ENCODE results near the gene NXPE3. TPM values are rescaled to one million over a fixed set of nuclear protein-coding genes. Genes with fewer than 3 reads are reported as not detected.
A peak's percentile ranks its signal among the peaks of the same experiment; 100 is the strongest.

Gene NXPE3
- total RNA-seq, 1 donor from 2014 or later = 15.9 TPM

DNA sequence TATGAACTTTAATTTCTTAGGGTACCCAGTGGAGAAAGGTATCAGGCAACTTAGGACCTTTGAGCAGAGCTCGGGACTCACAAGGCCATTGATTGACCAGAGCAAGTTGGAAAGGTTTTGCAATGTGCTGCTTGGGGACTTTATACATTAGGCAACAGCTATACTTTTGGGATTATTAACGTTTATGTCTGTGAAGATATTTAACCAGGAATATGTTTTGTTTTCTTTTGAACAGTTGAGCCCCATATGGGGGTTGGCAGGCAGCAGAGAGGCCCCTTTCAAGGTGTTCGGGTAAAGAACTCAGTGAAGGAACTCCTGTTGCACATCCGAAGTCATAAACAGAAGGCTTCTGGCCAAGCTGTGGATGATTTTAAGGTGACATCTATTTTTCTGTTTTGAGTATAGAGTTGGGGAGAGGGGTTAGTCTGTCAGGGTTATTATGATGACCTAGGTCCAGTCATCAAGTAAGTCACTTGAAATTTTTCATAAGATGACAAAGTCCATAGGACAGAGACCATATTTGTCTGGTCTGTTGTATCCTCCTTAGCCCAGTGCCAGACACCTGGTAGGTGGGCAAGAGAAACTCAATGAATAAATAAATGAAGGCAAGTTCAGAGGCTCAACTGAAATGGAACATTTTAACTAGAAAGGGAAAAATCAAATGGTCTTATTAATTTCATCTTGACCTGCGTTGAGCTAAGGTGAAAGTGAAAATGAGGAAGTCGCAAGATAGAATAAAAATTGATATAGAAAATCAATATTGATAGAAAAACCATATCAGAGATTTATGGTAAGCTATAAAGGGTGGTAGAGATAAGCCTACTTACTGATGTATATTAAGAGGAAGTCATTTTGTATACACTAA lies 73.1 kb downstream of the NXPE3 start:
- H3K9me3 ChIP-seq = no peaks in the 10 kb centered on the region
- DNase-seq = no peak
- TF ChIP-seq, protein P1, sequence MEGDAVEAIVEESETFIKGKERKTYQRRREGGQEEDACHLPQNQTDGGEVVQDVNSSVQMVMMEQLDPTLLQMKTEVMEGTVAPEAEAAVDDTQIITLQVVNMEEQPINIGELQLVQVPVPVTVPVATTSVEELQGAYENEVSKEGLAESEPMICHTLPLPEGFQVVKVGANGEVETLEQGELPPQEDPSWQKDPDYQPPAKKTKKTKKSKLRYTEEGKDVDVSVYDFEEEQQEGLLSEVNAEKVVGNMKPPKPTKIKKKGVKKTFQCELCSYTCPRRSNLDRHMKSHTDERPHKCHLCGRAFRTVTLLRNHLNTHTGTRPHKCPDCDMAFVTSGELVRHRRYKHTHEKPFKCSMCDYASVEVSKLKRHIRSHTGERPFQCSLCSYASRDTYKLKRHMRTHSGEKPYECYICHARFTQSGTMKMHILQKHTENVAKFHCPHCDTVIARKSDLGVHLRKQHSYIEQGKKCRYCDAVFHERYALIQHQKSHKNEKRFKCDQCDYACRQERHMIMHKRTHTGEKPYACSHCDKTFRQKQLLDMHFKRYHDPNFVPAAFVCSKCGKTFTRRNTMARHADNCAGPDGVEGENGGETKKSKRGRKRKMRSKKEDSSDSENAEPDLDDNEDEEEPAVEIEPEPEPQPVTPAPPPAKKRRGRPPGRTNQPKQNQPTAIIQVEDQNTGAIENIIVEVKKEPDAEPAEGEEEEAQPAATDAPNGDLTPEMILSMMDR (IDR thresholded peaks at IDR 0.05) = no peak
- H3K27me3 ChIP-seq = no peaks in the 10 kb centered on the region
- peak overlapping the region; percentile 92 for H3K4me3 ChIP-seq
- ATAC-seq = no peak
- peak overlapping the region; percentile 99 for H3K27ac ChIP-seq
- peaks cover 59% of the 10 kb centered on the region for H3K4me1 ChIP-seq
- intact Hi-C loops (cut with DNase I) = no loop called here
- H3K36me3 ChIP-seq = peaks cover 56% of the 10 kb centered on the region

DNA sequence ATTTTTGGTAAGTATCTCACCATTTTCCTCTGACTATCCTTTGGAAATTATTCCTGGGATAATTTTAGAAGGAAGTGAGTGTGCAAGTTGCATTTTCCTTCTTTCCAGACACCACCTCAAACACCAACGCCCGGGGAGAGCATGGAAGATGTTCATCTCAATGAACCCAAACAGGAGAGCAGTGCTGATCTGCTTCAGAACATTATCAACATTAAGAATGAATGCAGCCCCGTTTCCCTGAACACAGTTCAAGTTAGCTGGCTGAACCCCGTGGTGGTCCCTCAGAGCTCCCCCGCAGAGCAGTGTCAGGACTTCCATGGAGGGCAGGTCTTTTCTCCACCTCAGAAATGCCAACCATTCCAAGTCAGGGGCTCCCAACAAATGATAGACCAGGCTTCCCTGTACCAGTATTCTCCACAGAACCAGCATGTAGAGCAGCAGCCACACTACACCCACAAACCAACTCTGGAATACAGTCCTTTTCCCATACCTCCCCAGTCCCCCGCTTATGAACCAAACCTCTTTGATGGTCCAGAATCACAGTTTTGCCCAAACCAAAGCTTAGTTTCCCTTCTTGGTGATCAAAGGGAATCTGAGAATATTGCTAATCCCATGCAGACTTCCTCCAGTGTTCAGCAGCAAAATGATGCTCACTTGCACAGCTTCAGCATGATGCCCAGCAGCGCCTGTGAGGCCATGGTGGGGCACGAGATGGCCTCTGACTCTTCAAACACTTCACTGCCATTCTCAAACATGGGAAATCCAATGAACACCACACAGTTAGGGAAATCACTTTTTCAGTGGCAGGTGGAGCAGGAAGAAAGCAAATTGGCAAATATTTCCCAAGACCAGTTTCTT lies 74.2 kb downstream of the NXPE3 start:
- Histone ChIP-seq H3K4me1 (peaks cover 62% of the 10 kb centered on the region), H3K27me3 (no peaks in the 10 kb centered on the region), H3K4me3 (peak overlapping the region; percentile 92), H3K27ac (peak overlapping the region; percentile 25), H3K9me3 (no peaks in the 10 kb centered on the region), H3K36me3 (peaks cover 68% of the 10 kb centered on the region)
- DNase-seq = no peak
- TF ChIP-seq, protein P1 (IDR thresholded peaks at IDR 0.05) = no peak
- ATAC-seq = no peak
- intact Hi-C loops (cut with DNase I) = no loop called here

DNA sequence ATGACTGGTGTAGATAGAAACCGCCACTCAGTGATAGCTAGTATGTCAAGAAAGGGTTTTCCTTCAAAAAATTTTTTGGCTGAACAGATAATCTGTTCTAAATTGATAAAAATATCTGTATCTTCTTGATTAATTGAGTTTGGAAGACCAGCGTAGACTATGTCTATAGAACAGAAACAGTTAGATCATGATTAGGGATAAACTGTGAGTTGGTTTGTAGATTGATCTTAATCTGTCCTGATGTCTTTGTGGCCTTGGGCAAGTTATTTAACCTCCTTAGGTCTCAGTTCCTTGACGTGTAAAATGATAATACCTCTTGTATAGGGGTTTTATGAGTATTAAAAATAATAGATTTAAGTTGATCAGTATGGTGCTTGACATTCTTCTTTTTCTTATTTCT lies 75.0 kb downstream of the NXPE3 start:
- no peak for DNase-seq
- ATAC-seq = no peak
- Histone ChIP-seq H3K27me3 (no peaks in the 10 kb centered on the region), H3K9me3 (no peaks in the 10 kb centered on the region), H3K4me1 (peaks cover 63% of the 10 kb centered on the region), H3K4me3 (peak overlapping the region; percentile 17), H3K27ac (peak overlapping the region; percentile 25), H3K36me3 (peaks cover 75% of the 10 kb centered on the region)
- intact Hi-C loops (cut with DNase I) = no loop called here
- TF ChIP-seq, protein P1 (IDR thresholded peaks at IDR 0.05) = no peak

DNA sequence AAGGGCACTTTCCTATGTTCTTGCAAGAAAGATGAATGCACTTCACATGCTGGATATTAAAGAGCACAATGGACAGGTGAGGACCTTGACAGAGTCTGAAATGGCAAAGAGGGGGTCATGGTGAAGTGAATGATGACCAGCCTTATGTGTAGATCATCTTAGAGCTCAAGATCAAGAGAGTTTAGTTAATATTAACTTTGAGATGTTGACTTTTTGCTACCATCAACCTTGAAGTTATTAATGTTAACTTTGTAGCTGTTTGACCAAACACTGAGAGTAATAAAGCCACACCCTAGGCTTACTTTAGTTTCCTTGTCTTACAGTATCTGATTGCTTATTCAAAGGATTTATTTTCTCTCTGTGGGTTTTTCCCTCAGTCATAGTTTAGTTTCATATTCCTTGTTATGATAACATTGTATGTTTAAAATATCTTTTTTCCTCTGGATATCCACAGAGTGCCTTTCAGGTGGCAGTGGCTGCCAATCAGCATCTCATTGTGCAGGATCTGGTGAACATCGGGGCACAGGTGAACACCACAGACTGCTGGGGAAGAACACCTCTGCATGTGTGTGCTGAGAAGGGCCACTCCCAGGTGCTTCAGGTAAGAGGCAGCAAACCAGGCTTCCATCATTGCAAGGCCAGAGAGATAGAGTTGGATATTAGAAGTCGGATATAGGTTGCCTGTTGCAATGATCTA lies 75.7 kb downstream of the NXPE3 start:
- Histone ChIP-seq H3K36me3 (peaks cover 83% of the 10 kb centered on the region), H3K4me1 (peaks cover 63% of the 10 kb centered on the region), H3K27ac (no peak overlapping the region), H3K27me3 (no peaks in the 10 kb centered on the region), H3K4me3 (no peak overlapping the region), H3K9me3 (no peaks in the 10 kb centered on the region)
- DNase-seq = no peak
- no peak for ATAC-seq
- TF ChIP-seq, protein P1 (IDR thresholded peaks at IDR 0.05) = no peak
- intact Hi-C loops (cut with DNase I) = no loop called here

DNA sequence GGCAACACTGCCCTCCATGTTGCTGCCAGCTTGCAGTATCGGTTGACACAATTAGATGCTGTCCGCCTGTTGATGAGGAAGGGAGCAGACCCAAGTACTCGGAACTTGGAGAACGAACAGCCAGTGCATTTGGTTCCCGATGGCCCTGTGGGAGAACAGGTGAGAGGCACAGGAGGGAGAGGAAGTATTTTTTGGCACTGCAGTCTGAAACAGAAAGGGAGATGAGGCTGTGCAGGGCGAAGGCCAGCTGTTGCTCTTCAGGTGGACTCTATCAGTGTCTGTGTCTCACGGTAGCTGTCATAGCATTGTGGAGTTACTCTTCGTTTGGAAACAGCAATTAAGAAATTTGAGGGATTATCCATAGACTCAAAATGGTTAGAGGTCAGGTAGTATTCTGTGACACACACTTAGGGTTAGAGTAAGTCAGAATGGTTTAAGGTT lies 78.3 kb downstream of the NXPE3 start:
- intact Hi-C loops (cut with DNase I) = no loop called here
- no peaks in the 10 kb centered on the region for H3K9me3 ChIP-seq
- ATAC-seq (no peak), DNase-seq (no peak)
- H3K27ac ChIP-seq = peak overlapping the region; percentile 32
- no peaks in the 10 kb centered on the region for H3K27me3 ChIP-seq
- peaks cover 92% of the 10 kb centered on the region for H3K36me3 ChIP-seq
- peaks cover 56% of the 10 kb centered on the region for H3K4me1 ChIP-seq
- no peak overlapping the region for H3K4me3 ChIP-seq
- TF ChIP-seq, protein P1 (IDR thresholded peaks at IDR 0.05) = no peak

Measured in upper lobe of right lung (tissue), 1 donor.